Stimulated activated naive CD4-positive, alpha-beta T cell treated with Interleukin-2 at 50 U/mL for 16 hours (primary cell): Measurements from ENCODE around the gene IFT172.
"Not testable (repeated sequence)": the region's sequence is repeated elsewhere in the genome, so short reads cannot be mapped to it uniquely, and the experiment has no call there.

Experiments used
- DNase-seq: peaks from one replicate; lab custom pipeline; 2025; lab: John Stamatoyannopoulos, UW

IFT172 gene

GRCh38 chr2:27489498-27490397 is at the start of gene IFT172:
TSS of gene IFT172 (minus strand) at chr2:27489743. CDS start at chr2:27489653, 90 bp downstream.
- DNase-seq: peak; percentile 99

GRCh38 chr2:27538839-27539450 is 49.4 kb upstream of the IFT172 start:
- DNase-seq: not testable (repeated sequence)

- DNase-seq: no peak
These were observed 47.7 kb upstream of the IFT172 start for GRCh38 chr2:27537287-27537686.

- DNase-seq: no peak
These were observed 42.4 kb upstream of the IFT172 start for GRCh38 chr2:27531983-27532382.

GRCh38 chr2:27527182-27527581 is 37.6 kb upstream of the IFT172 start:
- DNase-seq: no peak

- no peak for DNase-seq
These were observed 32.9 kb upstream of the IFT172 start for GRCh38 chr2:27522400-27522945.

- DNase-seq: no peak
These were observed 30.8 kb upstream of the IFT172 start for GRCh38 chr2:27520316-27520715.

- DNase-seq: no peak
These were observed 29.2 kb upstream of the IFT172 start for GRCh38 chr2:27518782-27519113.

- no peak for DNase-seq
These were observed 28.7 kb upstream of the IFT172 start for GRCh38 chr2:27518113-27518781.

- no peak for DNase-seq
These were observed 19.8 kb upstream of the IFT172 start for GRCh38 chr2:27509326-27509725.

GRCh38 chr2:27507293-27507692 is 17.8 kb upstream of the IFT172 start:
- DNase-seq: no peak

GRCh38 chr2:27506587-27506986 is 17.0 kb upstream of the IFT172 start:
- no peak for DNase-seq

GRCh38 chr2:27502142-27502541 is 12.6 kb upstream of the IFT172 start:
- DNase-seq: no peak

- no peak for DNase-seq
These were observed 11.5 kb upstream of the IFT172 start for GRCh38 chr2:27501042-27501441.

GRCh38 chr2:27498975-27499374 is 9.4 kb upstream of the IFT172 start:
- DNase-seq: no peak

GRCh38 chr2:27497288-27497627 is 7.7 kb upstream of the IFT172 start:
- DNase-seq: no peak

GRCh38 chr2:27496357-27497287 is 7.1 kb upstream of the IFT172 start, which contains the start of gene GCKR:
TSS of gene GCKR (plus strand) at chr2:27496839. CDS start at chr2:27496905, 66 bp downstream.
- no peak for DNase-seq

GRCh38 chr2:27495840-27496356 is 6.4 kb upstream of the IFT172 start:
- no peak for DNase-seq

- no peak for DNase-seq
These were observed 5.5 kb upstream of the IFT172 start, which contains the start of gene FNDC4 for GRCh38 chr2:27494944-27495554. TSS of gene FNDC4 (minus strand) at chr2:27495200. CDS start at chr2:27494679, 521 bp downstream.

GRCh38 chr2:27494284-27494943 is 4.9 kb upstream of the IFT172 start:
- DNase-seq: no peak
